ENCODE measurements around the gene CRTAC1.

- no peak for TF ChIP-seq CTCF (IDR thresholded peaks at IDR 0.05 in 2 of 3, conservative IDR thresholded peaks at IDR 0.05 in 1 of 3; ENCODE audit: control insufficient read depth in 2 of 3, extremely low read depth in 1 of 3, insufficient read depth in 1 of 3, low read depth in 3 of 3, low read length in 3 of 3)
- TF ChIP-seq ZNF217 (IDR thresholded peaks at IDR 0.05) = no peak
- TF ChIP-seq ZNF274 (IDR thresholded peaks at IDR 0.05; ENCODE audit: insufficient read depth, insufficient read length) = no peak
- no peak for TF ChIP-seq CREM (IDR thresholded peaks at IDR 0.05; ENCODE audit: low read depth)
- TF ChIP-seq BMI1 (IDR thresholded peaks at IDR 0.05; ENCODE audit: borderline replicate concordance) = no peak
- no peak for TF ChIP-seq MYC (IDR thresholded peaks at IDR 0.05; ENCODE audit: insufficient read depth, insufficient read length, insufficient replicate concordance, low read length, severe bottlenecking)
- TF ChIP-seq POLR2AphosphoS5 (IDR thresholded peaks at IDR 0.05; ENCODE audit: low read length) = no peak
- TF ChIP-seq GABPA (IDR thresholded peaks at IDR 0.05; ENCODE audit: low read depth) = no peak
- TF ChIP-seq MTA2 (IDR thresholded peaks at IDR 0.05; ENCODE audit: low read depth) = no peak
- no peak for TF ChIP-seq SREBF2 (IDR thresholded peaks at IDR 0.05; ENCODE audit: low read length)
- no peak for TF ChIP-seq IRF3 (IDR thresholded peaks at IDR 0.05)
- no peak for TF ChIP-seq CHD2 (IDR thresholded peaks at IDR 0.05; ENCODE audit: borderline replicate concordance, low read depth, low read length)
- TF ChIP-seq HDAC6 (IDR thresholded peaks at IDR 0.05; ENCODE audit: unreplicated experiment) = no peak
Observed at GRCh38 chr10:97991871-97992270, 38.5 kb downstream of the CRTAC1 start.

All from GM12878 (cell line).